SKM-1 (cell line): Measurements from ENCODE around the gene HSPA6.
"Not testable (repeated sequence)": the region's sequence is repeated elsewhere in the genome, so short reads cannot be mapped to it uniquely, and the experiment has no call there.

ENCODE experiments used
- DNase-seq: peaks from one replicate; lab custom pipeline; 2025; ENCODE audit not compliant: unreplicated experiment; lab: John Stamatoyannopoulos, UW

The HSPA6 gene

GRCh38 chr1:161523817-161524741, at the start of gene HSPA6:
Gene HSPA6, plus strand, starts transcription at chr1:161524540. Its CDS starts 119 bp downstream, at chr1:161524659.
- DNase-seq: not testable (repeated sequence)

GRCh38 chr1:161477711-161478110, 46.6 kb upstream of the HSPA6 start:
- not testable (repeated sequence) for DNase-seq

DNA sequence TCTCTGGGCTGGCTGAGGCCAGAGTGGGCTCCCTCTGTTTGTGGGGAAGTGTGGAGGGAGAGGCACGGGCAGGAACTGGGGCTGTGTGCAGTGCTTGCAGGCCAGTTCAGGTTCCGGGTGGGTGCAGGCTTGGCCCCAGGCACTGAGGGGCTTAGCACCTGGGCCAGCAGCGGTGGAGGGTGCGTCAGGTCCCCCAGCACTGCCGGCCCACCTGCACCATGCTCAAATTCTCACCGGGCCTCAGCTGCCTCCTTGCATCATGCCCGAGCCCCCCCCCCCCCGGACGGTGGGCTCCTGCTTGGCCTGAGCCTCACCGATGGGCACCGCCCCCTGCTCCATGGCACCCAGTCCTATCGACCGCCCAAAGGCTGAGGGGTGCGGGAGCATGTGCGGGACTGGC, 45.4 kb upstream of the HSPA6 start:
- DNase-seq: no peak

DNA sequence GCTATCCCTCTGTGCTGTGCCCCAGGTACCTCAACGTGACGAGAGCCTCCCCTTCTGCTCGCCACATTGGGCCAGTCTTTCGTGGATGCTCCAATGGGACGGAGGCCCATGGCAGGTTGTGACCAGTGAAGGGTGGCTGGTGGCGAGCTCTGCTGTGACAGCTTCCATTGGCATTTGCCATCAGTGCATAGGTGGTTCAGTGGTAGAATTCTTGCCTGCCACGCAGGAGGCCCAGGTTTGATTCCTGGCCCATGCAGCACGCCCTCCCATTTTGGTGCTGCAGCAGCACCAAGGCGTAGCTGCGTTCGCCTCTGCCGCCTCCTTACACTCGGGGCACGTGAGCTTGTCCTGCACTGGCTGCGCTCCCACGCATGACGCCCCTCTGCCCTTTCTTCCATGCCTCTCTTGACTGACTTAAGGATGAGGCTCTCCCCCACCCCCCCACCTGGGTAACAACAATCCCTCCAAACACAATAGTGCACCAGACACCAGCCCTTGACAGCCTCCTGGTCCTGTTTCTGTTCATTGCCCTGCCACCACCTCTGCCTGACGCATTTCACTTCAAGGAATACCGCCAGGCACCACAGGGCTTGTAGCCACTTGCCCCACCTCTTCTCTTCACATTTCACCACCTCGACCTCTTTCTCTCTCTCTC, 43.8 kb upstream of the HSPA6 start:
- DNase-seq: no peak

DNA sequence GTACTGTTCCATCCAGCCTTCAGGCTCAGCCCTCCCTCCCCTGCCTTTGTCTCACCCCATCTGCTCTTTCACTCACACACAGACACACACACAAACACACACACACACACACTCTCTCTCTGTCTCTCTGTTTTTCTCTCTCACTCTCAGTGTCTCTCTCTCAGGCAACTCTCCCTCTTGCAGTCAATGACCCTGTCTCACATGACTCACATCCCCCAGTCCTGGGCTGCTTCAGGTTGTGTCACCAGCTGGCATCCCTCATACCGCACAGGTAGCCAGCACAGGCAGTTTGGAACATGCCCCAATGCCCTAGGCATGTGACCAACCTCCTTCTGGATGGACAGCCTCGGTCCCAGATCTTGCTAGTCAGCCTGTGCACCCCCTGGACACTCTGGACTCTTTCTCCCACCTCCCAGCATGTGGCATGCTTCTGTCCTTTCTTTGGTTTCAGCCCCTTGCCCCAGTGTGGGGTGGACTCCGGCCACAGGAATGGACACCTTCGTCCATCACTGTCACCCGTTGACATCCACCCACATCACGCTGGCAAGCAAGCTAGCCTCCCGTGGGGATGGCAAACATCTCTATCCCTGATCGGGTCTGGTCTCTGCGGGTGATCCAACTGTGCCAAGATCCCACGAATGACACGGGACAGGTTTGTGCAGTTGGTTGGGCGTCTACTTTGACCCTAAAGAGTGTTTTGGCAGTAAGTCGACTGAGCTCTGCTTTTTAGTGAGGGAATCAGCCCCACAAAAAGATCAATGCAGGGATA, 42.5 kb upstream of the HSPA6 start:
- DNase-seq: no peak

GRCh38 chr1:161482610-161483009, 41.7 kb upstream of the HSPA6 start:
- no peak for DNase-seq

DNA sequence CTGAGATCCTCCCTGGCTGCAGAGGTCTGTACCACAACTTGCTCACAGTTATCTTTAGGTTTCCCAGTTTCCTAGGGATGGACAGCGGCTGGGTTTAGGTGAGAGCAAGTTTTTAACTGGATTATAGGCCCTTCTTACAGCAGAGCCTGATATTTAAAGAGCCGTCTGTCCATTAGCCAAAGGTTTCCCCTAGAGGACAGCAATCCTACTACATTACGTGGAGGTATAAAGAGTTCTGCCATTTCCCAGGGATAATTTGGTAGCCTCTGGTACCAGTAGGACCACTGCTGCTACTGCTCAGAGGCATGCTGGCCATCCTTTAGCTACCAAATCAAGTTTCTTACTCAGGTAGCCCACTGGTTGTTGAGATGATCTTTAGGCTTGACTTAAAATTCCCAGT, 41.0 kb upstream of the HSPA6 start:
- DNase-seq: no peak

DNA sequence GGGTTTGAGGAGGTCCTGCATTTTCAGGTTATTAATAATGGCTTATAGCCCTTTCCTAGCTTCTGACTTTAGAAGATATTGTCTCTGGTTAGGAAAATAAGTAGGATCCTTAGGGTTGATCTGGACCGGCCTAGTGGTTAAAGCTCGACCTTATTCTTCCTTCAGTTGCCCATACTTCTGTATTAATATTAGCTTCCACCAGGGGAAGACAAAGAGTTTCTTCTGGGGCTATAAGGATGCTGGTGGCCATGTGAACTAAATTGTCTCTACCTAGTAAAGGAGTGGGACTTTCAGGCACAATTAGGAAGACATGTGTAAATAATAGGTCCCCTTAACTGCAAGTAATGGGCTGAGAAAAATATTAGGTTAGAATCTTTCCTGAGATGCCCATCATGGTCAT, 39.7 kb upstream of the HSPA6 start:
- peak; percentile 74 for DNase-seq

GRCh38 chr1:161486806-161487741, 37.3 kb upstream of the HSPA6 start:
- DNase-seq: peak; percentile 88

DNA sequence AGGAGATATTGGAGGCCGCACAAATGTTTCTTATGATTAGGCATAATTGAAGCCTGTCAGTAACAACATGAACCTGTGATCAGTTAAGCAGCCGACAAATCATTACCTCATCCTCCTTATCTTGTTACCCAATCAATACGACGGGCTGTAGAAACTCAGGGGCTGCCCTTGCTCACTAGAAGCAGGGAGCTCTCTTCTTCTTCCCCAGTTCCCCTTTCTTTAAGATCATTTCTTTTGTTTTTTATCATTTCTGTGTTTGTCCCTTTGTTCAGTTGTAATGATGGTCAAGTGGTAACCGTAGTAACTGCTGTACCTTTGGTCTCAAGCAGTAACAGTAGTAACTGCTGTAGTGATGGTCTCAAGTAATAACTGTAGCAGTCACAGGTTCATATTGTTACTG, 32.9 kb upstream of the HSPA6 start:
- DNase-seq: peak; percentile 72

DNA sequence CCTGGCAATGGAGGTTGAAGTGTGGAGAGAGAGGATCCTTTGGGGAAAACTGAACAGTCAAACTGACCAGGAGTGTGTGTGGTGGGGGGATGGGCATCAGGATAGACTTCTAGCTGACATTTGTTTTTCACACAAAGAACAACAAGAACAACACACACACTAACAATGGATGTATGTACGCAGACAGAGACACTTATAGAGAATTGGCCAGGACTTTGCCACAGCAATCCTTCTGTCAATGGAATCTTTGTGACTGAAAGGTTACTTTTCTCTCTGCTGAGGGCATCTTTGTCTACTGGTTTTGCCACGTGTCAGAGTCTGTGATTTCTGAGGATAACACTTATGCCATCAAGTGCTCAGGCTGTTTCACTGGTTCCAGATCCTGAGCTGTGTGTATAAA, 31.5 kb upstream of the HSPA6 start:
- no peak for DNase-seq

GRCh38 chr1:161494091-161494735, 30.1 kb upstream of the HSPA6 start:
- no peak for DNase-seq

DNA sequence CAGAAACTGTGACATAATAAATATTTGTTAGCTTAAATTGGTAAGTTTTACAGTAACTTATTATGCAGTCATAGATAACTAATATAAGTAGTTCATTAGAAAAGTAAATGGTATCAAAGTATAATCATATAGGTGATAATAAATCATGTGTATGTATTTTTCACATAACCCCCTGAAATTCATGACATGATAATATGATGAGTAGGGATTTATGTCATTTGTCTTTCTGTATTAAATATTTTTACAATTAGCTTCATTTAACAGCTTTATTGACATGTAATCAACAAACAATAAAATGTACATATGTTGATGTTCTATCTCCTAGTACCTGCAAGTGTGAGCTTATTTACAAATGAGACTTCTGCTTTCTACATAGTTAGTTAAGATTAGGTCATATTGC, 28.9 kb upstream of the HSPA6 start:
- no peak for DNase-seq

GRCh38 chr1:161497961-161498360, 26.4 kb upstream of the HSPA6 start:
- peak; percentile 68 for DNase-seq

DNA sequence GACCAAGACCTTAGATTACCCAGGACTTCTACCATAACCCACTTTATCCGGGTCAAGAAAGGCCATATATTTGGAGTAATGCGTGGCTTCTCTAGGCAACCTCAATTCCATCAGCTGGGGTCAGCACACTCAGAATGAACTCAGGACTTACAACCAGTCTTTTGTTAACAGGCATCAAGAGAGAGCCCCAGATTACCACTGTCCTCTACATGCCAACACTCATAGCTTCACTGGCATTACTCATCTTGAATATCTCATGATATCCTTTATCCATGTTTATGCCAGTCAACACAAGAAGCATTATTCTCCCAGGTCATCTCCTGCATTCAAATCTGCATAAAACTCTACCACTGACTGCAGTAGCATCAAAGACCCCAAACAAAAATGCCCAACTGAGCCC, 25.7 kb upstream of the HSPA6 start:
- DNase-seq: no peak

DNA sequence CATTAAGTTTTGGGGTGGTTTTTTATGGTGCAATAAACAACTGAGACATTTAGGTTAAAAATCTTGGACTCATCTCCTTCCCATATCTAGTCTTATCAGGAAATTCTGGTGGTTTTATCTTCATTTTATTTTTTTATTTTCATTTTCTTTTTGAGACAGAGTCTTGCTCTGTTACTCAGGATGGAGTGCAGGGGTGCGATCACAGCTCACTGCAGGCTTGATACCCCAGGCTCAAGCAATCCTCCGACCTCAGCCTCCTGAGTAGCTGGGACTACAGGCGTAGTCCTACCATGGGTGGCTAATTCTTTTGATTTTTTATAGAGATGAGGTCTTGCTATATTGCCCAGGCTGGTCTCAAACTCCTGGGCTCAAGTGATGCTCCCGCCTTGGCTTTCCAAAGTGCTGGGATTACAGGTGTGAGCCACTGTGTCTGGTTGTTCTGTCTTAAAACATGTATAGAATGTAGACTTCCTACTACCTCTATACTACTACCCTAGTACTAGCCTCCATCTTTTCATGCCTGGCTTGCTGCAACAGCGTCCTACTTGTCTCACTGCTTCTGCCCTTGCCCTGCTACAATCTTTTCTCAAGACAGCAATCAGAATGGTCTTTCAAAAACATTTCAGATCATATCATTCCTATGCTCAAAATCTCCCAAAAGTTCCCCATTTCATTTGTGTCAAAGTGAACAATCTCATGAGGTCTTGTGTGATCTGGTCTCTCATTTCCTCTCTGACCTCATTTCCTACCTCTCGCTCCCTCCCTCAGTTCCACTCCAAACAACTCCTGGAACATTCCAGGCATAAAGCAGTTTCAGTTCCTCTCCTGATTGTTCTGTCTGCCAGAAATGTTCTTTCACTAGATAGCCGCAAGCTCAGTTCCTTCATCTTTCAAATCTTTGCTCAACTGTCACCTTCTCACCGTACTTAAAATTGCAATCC, 25.0 kb upstream of the HSPA6 start:
- peak; percentile 79 for DNase-seq

- DNase-seq: no peak
Observed at GRCh38 chr1:161501234-161501633, 23.1 kb upstream of the HSPA6 start.

DNA sequence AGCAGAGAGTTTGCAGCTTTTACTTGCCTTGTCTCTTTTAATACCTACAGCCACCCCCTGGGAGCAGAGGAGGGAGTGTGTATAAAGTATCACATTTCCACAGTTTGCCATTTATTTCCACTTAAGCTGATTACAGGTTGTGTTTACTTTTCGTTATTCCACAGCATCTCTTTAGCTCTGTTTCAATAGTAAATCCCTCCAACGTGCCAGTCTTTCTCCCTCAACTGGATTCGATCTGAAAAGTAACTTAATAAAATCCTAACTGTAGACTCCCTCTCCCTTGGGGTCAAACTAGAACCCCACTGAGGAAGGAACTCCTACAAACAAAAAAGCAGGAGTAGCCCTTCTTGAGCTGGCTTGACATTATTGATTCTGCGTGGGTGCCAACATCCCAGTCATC, 22.2 kb upstream of the HSPA6 start:
- DNase-seq: no peak
